ENCODE measurements around the gene AP1G2.
"Not testable (repeated sequence)": the region's sequence is repeated elsewhere in the genome, so short reads cannot be mapped to it uniquely, and the experiment has no call there.

The AP1G2 gene

GRCh38 chr14:23590198-23590597 is 22.6 kb upstream of the AP1G2 start:
- DNase-seq: no peak

DNA sequence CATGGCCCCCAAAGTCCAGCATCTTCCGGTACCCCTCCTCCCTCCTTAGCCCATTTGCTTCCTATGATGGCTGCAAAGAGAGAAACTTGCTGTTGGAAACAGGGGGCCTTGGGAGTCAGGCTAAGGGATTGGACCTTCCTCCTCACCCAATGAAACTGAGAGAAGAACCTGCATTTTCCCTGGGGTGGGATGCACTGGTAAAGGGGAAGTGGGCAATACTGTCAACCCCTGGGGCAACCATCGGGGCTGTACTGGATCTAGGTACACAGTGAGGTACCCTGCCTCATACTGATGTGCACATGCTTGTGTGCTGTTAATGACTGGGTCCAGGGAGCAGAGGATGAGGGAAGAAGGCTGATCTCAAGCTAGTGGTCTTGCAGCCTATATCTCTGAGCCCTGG is 22.0 kb upstream of the AP1G2 start:
- no peak for DNase-seq

DNA sequence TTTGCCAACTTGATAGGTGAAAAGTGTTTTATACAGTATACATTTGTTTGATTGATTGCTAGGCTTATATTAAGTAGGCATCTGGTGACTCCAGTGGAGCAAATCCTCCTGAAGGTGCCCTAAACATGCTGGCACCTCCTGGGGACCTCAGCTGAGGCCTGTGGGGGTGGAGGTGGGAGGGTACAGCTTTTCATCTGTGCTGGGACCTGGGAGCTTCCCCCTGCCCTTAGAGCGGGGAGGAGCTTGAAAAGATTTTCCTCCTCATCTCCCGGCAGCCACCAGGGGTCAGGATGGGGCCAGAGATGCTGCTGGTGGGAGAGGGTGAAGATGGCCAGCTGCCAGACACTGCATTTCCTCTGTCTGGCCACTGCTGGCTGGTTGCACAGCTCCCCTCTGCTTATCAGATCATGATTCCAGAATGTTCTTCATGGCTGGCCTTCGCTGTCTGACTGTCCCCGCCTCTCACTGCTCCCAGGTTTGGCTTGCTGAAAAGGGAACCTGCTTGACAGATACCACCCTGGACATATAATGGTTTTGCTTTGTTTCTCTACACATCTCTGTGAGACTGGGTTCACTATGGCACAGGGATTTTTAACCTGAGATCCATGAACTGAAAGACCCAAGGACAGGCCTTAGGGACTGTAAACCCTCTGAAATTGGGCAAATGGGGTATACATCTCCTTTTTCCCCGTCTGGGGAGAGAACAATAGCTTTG is 21.4 kb upstream of the AP1G2 start:
- peak; percentile 93 for DNase-seq

- DNase-seq: not testable (repeated sequence)
Measured at GRCh38 chr14:23584527-23585203, 17.1 kb upstream of the AP1G2 start.

- DNase-seq: not testable (repeated sequence)
Measured at GRCh38 chr14:23583761-23584526, 16.4 kb upstream of the AP1G2 start.

- DNase-seq: no peak
Measured at GRCh38 chr14:23582906-23583760, 15.5 kb upstream of the AP1G2 start.

DNA sequence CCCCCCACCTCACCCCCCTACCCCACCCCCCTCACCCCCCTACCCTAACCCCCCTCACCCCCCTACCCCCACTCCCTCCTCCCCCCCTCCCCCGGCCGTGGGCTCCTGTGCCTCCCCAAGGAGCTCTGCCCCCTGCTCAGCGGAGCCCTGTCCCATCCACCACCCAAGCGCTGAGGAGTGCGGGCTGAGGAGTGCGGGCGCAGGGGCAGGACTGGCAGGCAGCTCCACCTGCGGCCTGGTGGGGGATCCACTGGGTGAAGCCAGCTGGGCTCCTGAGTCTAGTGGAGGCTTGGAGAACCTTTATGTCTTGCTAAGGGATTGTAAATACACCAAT is 13.3 kb upstream of the AP1G2 start:
- DNase-seq: no peak

- no peak for DNase-seq
Measured at GRCh38 chr14:23580152-23580926, 12.7 kb upstream of the AP1G2 start.

DNA sequence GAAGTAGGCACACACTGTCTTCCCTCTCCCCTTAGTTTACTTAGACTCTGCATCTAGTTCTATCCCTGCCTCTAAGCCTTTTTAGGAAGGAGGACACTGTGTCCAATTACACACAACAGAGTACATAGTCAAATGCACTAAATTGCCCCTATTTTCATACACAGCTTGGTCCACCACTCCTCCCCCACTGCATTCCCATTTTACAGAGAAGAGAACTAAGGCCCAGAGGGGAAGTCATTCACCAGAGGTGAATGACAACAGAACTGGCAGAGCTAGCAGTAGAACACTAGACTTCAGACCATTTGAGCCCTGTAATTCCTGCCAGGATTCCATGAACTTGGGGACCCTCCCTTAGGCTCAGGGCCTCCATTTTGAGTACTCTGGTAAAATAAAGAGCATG is 12.1 kb upstream of the AP1G2 start:
- DNase-seq: no peak

- no peak for DNase-seq
Measured at GRCh38 chr14:23579311-23579630, 11.7 kb upstream of the AP1G2 start.

DNA sequence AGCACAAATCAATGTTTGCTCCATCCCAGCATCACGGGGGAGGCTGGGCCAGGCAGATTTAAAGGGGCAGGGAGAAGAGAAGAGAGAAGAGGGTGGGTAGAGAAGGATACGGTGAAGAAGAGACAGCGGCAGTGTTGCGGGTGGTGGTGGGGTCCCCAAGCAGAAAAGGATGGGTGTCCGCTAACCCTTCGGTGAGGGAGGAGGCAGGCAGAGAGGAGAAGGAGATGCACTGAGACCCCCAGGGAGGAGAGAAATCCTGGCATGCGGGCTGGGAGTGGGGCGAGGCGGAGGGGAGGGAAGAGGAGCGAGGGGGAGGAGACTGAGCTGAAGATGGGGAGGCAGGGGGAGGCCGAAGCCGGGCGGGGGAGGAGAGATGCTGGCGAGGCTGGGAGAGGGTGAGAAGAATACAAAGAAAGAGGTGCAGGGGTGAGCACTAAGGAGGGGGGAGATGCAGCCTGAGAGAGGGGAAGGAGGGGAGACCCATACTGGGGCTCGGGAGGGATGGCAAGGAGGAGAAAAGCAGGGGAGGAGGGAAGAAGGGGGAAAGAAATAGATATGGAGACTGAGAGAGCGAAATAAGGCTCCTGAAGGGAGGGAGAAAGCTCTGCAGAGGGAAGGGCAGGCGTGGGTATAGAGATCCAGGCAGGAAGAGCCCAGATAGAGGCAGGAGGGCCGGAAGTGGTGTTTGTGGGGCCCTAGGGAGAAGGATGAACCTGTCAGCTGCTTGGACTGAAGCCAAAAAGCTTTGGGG is 11.1 kb upstream of the AP1G2 start, which contains the start of gene JPH4:
Gene JPH4 (minus strand): TSS at position 231 of the 751 bp plus-strand sequence. CDS start 1,337 bp downstream, outside the sequence.
- DNase-seq: no peak

DNA sequence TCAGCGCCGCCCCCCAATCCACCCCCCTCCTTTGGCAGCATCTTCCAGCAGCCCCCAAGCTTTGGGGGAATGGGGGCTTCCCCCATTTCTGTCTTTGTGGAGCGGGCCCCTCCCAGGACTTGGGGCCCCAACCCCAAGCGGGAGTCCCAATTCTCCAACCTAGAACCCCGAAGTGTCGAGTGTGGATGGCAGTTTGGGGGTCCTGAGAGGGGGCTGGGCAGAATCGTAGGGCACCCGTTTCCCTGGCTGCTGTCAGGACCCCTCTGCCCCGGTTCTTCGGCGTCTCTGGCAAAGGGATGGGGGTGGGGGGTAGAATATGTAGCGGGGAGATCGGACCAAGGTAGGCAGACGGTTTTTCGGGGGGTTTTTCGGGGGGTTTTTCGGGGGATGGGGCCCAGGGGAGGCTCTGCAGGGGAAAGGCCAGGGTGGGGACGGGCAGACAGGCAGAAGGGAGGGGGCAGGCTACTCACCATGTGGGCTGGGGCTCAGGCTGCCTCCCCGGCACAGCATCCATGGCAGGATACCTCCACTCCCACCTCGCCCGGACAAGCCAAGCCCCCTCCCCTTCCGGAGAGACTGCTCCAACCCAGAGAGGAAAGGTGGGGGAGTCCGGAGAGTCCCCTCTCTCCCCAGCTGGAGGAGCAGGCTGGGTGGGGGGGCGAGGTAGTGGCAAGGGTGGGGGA is 10.3 kb upstream of the AP1G2 start:
- no peak for DNase-seq

GRCh38 chr14:23577004-23577681 is 9.6 kb upstream of the AP1G2 start:
- DNase-seq: no peak

GRCh38 chr14:23573384-23574015 is 5.9 kb upstream of the AP1G2 start:
- no peak for DNase-seq

- DNase-seq: no peak
Measured at GRCh38 chr14:23572836-23573235, 5.2 kb upstream of the AP1G2 start.

- no peak for DNase-seq
Measured at GRCh38 chr14:23572524-23572828, 4.9 kb upstream of the AP1G2 start.

DNA sequence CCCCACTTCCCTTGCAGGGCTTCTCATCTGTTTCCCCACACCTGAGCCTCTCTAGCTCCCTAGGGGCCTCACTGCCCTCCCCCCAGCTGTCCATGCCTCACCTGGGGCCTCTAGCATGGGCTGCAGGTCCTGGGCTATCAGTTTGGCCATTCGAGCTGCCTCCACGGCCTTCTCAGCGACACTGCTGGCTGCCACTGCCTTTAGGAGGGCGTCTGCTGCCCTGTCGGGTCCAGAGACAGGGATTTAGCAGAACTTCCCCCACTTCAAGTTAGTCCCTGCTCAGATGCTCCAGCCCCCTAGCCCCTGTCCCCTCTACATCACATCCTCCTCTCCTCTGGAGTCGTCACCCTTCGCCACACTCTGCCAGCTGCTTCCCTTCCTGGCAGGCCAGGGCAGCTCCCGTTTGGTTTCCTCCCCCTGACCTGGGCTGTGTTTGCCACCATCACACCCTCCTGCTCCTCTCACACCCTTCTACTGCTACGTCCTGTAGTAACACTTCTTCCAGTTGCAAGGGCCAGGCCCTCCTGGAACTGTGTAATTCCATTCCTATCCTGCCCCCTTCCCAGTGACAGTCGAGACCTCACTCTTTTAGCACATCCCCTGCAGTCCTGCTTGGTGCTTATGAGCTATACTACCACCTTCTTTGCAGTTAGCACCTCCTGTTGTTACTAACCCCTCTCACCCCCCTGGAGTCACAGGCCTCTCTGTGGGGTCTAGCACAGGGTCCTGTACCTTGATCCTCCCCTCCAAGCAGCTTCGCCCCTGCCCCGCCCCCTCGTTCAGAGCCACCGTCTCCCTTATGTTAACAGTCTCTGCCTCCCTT is 4.3 kb upstream of the AP1G2 start:
- no peak for DNase-seq

- DNase-seq: no peak
Measured at GRCh38 chr14:23570806-23571483, 3.4 kb upstream of the AP1G2 start.
